AG04450 (cell line): ENCODE measurements around the gene RANBP9. TPM values are rescaled to one million over a fixed set of nuclear protein-coding genes. Genes with fewer than 3 reads are reported as not detected.

Experiments used
- CTCF ChIA-PET: fragments of 300-600, 350-600 bp; formaldehyde crosslinking; extraction: SDS; loops from one replicate; lab custom pipeline; 2022; ENCODE audit warnings: antibody characterized with exemption, inconsistent platforms; lab: Charles Lee
- POLR2A ChIA-PET: fragments of 350-600 bp; formaldehyde crosslinking; extraction: SDS; loops from one replicate; lab custom pipeline; 2021; ENCODE audit warnings: antibody characterized with exemption, inconsistent platforms; lab: Yijun Ruan, JAX
- DNase-seq: peaks from one replicate; pipeline ENCODE4 v3.0.0-alpha.2; 2011; ENCODE audit warnings: low read depth, low spot score
- H3K27ac ChIP-seq: one replicate; pipeline ENCODE4 v1.5.1; 2012; ENCODE audit warnings: low read depth, low read length, control low read depth
- H3K27me3 ChIP-seq: one replicate; pipeline ENCODE4 v1.6.0; 2012; ENCODE audit warnings: low read length; ENCODE audit not compliant: control insufficient read depth, insufficient read depth
- H3K4me3 ChIP-seq: 2 replicates; pipeline ENCODE4 v1.5.1; 2011; ENCODE audit warnings: mild to moderate bottlenecking, low read depth, low read length, control low read depth
- H3K9me3 ChIP-seq: 2 replicates; pipeline ENCODE4 v1.5.1; 2012; ENCODE audit warnings: low read length; ENCODE audit not compliant: control insufficient read depth, insufficient read depth
- polyA plus RNA-seq: library from polyadenylated mRNA; depleted of rRNA; stranded (reverse); fragments of >200 nt; gene quantifications from 2 replicates; pipeline ENCODE4 v1.2.3, GENCODE V29; 2011
- TF ChIP-seq, protein P1 (sequence below): IDR thresholded peaks from 2 replicates; pipeline ENCODE4 v1.5.1; 2011; ENCODE audit warnings: low read depth, low read length, control low read depth, inconsistent platforms

The RANBP9 gene
- polyA plus RNA-seq, 1 experiment = 37.7 TPM

DNA sequence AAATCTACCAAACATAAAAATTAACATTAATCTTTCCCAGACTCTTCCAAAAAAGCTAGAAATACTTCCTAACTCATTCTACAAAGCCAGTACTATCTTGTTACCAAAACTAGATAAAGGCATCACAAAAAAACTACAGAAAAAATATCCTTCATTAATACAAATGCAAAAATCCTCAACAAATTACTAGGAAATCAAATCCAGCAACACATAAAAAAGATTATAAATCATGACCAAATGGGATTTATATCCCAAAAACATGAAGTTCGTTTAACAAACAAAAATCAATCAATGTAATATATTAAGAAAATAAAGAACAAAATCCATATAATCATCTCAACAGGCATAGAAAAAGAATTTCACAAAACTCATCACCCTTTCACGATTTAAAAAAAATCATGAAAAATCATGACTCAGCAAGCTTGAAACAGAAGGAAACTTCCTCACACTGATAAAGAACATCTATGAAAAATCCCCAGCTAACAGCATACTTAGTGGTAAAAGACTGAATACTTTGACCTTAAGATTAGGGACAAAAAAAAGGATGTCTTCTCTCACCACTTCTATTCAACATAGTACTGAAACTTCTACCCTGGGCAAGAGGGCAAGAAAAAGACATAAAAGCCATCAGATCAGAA lies 43.2 kb downstream of the RANBP9 start:
- Histone ChIP-seq H3K9me3 (peaks cover 6% of the 10 kb centered on the region), H3K27ac (no peak overlapping the region), H3K27me3 (no peaks in the 10 kb centered on the region), H3K4me3 (no peak overlapping the region)
- DNase-seq = no peak
- ChIA-PET POLR2A (no interaction called here), CTCF (interaction anchor here (1.0 kb wide), 1 partner anchor 126 kb away, joined by 3 read pairs; no protein-coding TSS in a partner anchor)
- TF ChIP-seq, protein P1, sequence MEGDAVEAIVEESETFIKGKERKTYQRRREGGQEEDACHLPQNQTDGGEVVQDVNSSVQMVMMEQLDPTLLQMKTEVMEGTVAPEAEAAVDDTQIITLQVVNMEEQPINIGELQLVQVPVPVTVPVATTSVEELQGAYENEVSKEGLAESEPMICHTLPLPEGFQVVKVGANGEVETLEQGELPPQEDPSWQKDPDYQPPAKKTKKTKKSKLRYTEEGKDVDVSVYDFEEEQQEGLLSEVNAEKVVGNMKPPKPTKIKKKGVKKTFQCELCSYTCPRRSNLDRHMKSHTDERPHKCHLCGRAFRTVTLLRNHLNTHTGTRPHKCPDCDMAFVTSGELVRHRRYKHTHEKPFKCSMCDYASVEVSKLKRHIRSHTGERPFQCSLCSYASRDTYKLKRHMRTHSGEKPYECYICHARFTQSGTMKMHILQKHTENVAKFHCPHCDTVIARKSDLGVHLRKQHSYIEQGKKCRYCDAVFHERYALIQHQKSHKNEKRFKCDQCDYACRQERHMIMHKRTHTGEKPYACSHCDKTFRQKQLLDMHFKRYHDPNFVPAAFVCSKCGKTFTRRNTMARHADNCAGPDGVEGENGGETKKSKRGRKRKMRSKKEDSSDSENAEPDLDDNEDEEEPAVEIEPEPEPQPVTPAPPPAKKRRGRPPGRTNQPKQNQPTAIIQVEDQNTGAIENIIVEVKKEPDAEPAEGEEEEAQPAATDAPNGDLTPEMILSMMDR = no peak

DNA sequence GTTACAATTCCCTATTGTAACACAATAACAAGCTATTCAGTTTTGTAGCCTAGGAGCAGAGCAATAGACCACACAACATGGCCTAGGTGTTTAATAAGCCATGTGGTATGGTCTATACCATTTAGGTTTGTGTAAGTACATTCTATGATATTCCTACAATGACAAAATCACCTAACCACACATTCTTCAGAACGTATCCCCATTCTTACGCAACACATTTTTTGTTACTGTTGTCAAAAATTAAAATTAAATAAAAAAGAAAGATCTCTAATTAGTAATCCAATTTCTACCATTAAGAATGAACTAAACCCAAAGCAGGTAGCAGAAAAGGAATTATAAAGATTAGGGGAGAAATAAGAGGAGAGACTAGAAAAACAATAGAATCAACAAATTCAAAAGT lies 44.0 kb downstream of the RANBP9 start:
- Histone ChIP-seq H3K27me3 (no peaks in the 10 kb centered on the region), H3K27ac (no peak overlapping the region), H3K9me3 (peaks cover 6% of the 10 kb centered on the region), H3K4me3 (no peak overlapping the region)
- POLR2A ChIA-PET = no interaction called here
- CTCF ChIA-PET = interaction anchor here (1.0 kb wide), 1 partner anchor 52 kb away, joined by 4 read pairs; the partner anchor contains the start of gene NOL7
- TF ChIP-seq, protein P1 = no peak
- no peak for DNase-seq

DNA sequence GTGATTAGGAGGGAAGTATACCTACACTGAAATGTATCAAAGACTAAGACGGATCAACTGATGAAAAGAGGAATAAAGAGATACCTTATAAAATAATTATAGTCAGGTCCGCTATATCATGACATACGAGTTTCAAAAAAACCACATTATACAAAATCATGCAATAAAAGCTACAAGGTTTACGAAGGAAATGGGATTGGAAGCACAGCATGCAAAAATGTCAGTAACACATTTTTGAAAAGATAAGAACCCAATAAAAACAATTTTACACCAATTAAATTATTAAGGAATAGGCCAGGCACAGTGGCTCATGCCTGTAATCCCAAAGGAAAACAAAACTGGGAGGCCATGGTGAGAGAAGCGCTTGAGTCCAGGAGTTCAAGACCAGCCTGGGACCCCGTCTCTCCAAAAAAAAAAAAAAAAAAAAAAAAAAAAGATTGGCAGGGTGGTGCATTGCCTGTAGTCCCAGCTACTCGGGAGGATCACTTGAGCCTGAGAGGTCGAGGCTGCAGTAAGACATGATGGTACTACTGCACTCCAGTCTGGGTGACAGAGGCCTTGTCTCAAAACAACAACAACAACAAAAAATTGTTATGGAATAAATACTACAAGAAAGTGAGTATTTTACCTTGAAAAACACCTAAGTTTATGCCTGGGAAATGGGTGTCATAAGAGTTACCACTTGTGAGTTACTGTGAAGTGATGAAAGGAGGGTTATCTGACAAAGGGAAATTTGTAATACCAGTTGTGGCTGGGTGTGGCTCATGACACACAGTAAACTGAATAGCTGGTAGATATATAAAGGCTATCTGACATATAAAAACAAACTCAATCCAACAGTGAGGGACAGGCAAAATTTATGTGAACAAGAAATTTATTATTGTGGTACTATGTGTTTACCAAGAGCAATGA lies 45.2 kb downstream of the RANBP9 start:
- no peaks in the 10 kb centered on the region for H3K27me3 ChIP-seq
- ChIA-PET POLR2A (no interaction called here), CTCF (interaction anchor here (0.6 kb wide), 1 partner anchor 11 kb away, joined by 3 read pairs; no protein-coding TSS in a partner anchor)
- no peak overlapping the region for H3K4me3 ChIP-seq
- peaks cover 6% of the 10 kb centered on the region for H3K9me3 ChIP-seq
- TF ChIP-seq, protein P1 = no peak
- DNase-seq = no peak
- no peak overlapping the region for H3K27ac ChIP-seq

DNA sequence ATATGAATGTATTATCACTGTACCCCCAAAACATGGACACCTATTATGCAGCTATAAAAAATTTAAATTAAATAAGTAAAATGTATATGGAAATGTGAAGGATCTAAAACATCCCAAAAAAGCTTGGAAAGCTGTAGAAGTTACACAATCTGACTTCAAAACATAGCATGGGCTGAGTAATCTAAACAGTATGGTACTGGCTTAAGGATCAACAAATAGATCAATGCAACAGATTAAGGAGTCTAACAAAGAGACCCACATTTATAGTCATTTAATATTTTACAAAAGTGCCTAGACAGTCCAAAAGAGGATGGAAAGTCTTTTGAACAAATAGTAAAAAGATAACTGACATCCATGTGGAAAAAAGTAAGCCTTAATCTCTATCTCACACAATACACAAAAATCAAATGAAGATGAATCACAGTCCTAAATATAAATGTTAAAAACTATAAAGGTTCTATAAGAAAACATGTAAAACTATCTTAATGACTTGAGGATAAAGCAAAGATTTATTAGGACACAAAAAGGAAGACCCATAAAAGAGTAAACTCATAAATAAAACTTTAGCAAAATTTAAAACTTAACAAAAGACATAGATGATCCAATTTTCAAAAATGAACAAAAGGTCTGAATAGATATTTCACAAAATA lies 46.8 kb downstream of the RANBP9 start:
- TF ChIP-seq, protein P1 = no peak
- POLR2A ChIA-PET = interaction anchor here (0.8 to 0.9 kb wide), 2 partner anchors 31 to 50 kb away, joined by 3 read pairs; partner anchors contain the start of gene NOL7
- CTCF ChIA-PET = no interaction called here

More for the DNA sequence above, 46.8 kb downstream of the RANBP9 start:
- peak; percentile 11 for DNase-seq
- H3K4me3 ChIP-seq = no peak overlapping the region
- H3K27me3 ChIP-seq = no peaks in the 10 kb centered on the region
- no peak overlapping the region for H3K27ac ChIP-seq
- H3K9me3 ChIP-seq = peaks cover 3% of the 10 kb centered on the region
